Gastroesophageal sphincter (tissue), 4 donors: ENCODE measurements around the gene ZNF518B. TPM values are rescaled to one million over a fixed set of nuclear protein-coding genes. Genes with fewer than 3 reads are reported as not detected.

Source experiments
- ATAC-seq: fragments of 150-250 bp; one replicate; pipeline ENCODE4 v1.9.1; 2016; ENCODE audit warnings: mild to moderate bottlenecking, moderate library complexity
- H3K27ac ChIP-seq, 4 donors: fragments of 200-600 bp; sonication (generic) in 3 of 4; 1 replicate in 3 of 4; 2 replicates in 1 of 4; pipeline ENCODE4 v1.5.1; 2016 to 2019
- H3K27me3 ChIP-seq: fragments of 200-600 bp; sonication (generic); one replicate; pipeline ENCODE4 v1.5.1; 2019
- H3K36me3 ChIP-seq, 2 donors: fragments of 200-600 bp; sonication (generic); one replicate each; pipeline ENCODE4 v1.5.1; 2019; ENCODE audit warnings: control low read depth in 1 of 2
- H3K4me1 ChIP-seq, 3 donors: fragments of 200-600 bp; sonication (generic); 1 replicate in 2 of 3; 2 replicates in 1 of 3; pipeline ENCODE4 v1.5.1; 2016 to 2019; ENCODE audit warnings: control low read depth in 2 of 3
- H3K4me3 ChIP-seq, 2 donors: fragments of 200-600 bp; sonication (generic); one replicate each; pipeline ENCODE4 v1.5.1; 2019; ENCODE audit warnings: mild to moderate bottlenecking in 1 of 2, moderate library complexity in 1 of 2
- H3K9me3 ChIP-seq, 3 donors: fragments of 200-600 bp; sonication (generic); one replicate each; pipeline ENCODE4 v1.5.1; 2017 to 2019; ENCODE audit warnings: control low read depth in 2 of 3
- CTCF ChIP-seq, 4 experiments: fragments of 200-600 bp in 2 of 4; fragments of 450-650 bp in 2 of 4; sonication (generic) in 1 of 4; IDR thresholded peaks; one replicate each; pipeline ENCODE4 v1.5.1; 2017 to 2019; ENCODE audit warnings: antibody characterized with exemption in 4 of 4, mild to moderate bottlenecking in 2 of 4, moderate library complexity in 2 of 4
- EP300 ChIP-seq: sonication (generic); formaldehyde crosslinking; IDR thresholded peaks from one replicate; pipeline ENCODE4 v1.6.1; 2017; ENCODE audit warnings: antibody characterized with exemption, mild to moderate bottlenecking
- POLR2A ChIP-seq, 2 donors: fragments of 450-650 bp; IDR thresholded peaks; one replicate each; pipeline ENCODE4 v1.6.1; 2017; ENCODE audit warnings: antibody characterized with exemption in 2 of 2, mild to moderate bottlenecking in 2 of 2, moderate library complexity in 1 of 2
- POLR2AphosphoS5 ChIP-seq: sonication (generic); formaldehyde crosslinking; IDR thresholded peaks from one replicate; pipeline ENCODE4 v1.6.1; 2017; ENCODE audit warnings: antibody characterized with exemption
- WGBS, 2 donors: methylation state at CpG; one replicate each; pipeline ENCODE4 v1.1.5; 2018; ENCODE audit warnings: low coverage in 1 of 2; 5-methylcytosine and 5-hydroxymethylcytosine counted together
- total RNA-seq, 4 donors: library from RNA; depleted of rRNA; stranded (reverse); fragments of >200 nt; gene quantifications; one replicate each; pipeline ENCODE4 v1.1.0, GENCODE V29; 2016

ZNF518B gene
- total RNA-seq, 4 donors from 2014 or later: 28.7 to 36.5 (median 32.8) TPM

- no peak for ATAC-seq
Measured at GRCh38 chr4:10482913-10483312, 25.7 kb upstream of the ZNF518B start.

GRCh38 chr4:10480616-10481015 lies 23.4 kb upstream of the ZNF518B start:
- 69 to 93% methylated on average over 5 of the region's 5 CpGs for WGBS, 2 donors
- no peak for TF ChIP-seq POLR2A (IDR thresholded peaks at IDR 0.05)
- TF ChIP-seq CTCF (IDR thresholded peaks at IDR 0.05): no peak
- H3K27ac ChIP-seq: no peak overlapping the region

More at GRCh38 chr4:10482913-10483312, 25.7 kb upstream of the ZNF518B start:
- no peaks in the 10 kb centered on the region for H3K4me1 ChIP-seq
- 71 to 74% methylated on average over 4 to 5 of the region's 5 CpGs for WGBS, 2 donors
- no peak overlapping the region for H3K4me3 ChIP-seq
- no peaks in the 10 kb centered on the region for H3K9me3 ChIP-seq
- no peak overlapping the region for H3K27ac ChIP-seq
- H3K27me3 ChIP-seq: no peaks in the 10 kb centered on the region
- no peak for TF ChIP-seq POLR2A (IDR thresholded peaks at IDR 0.05)
- TF ChIP-seq POLR2AphosphoS5: no peak
- TF ChIP-seq CTCF (IDR thresholded peaks at IDR 0.05): no peak
- no peak for TF ChIP-seq EP300
- no peaks in the 10 kb centered on the region for H3K36me3 ChIP-seq

GRCh38 chr4:10478621-10479020 lies 21.4 kb upstream of the ZNF518B start:
- TF ChIP-seq CTCF (IDR thresholded peaks at IDR 0.05) (no peak), POLR2A (IDR thresholded peaks at IDR 0.05) (no peak), POLR2AphosphoS5 (no peak), EP300 (no peak)
- Histone ChIP-seq H3K27me3 (no peaks in the 10 kb centered on the region), H3K9me3 (no peaks in the 10 kb centered on the region), H3K4me1 (no peaks in the 10 kb centered on the region), H3K4me3 (no peak overlapping the region), H3K36me3 (no peaks in the 10 kb centered on the region), H3K27ac (no peak overlapping the region)
- ATAC-seq: no peak

More at GRCh38 chr4:10480616-10481015, 23.4 kb upstream of the ZNF518B start:
- ATAC-seq: no peak
- Histone ChIP-seq H3K36me3 (no peaks in the 10 kb centered on the region), H3K4me1 (no peaks in the 10 kb centered on the region), H3K9me3 (no peaks in the 10 kb centered on the region), H3K4me3 (no peak overlapping the region), H3K27me3 (no peaks in the 10 kb centered on the region)

- no peaks in the 10 kb centered on the region for H3K9me3 ChIP-seq
- peaks cover 6% of the 10 kb centered on the region for H3K27me3 ChIP-seq
- no peak overlapping the region for H3K27ac ChIP-seq
- no peaks in the 10 kb centered on the region for H3K36me3 ChIP-seq
- H3K4me1 ChIP-seq: no peaks in the 10 kb centered on the region
- no peak overlapping the region for H3K4me3 ChIP-seq
- TF ChIP-seq POLR2AphosphoS5 (no peak), EP300 (no peak), POLR2A (IDR thresholded peaks at IDR 0.05) (no peak), CTCF (IDR thresholded peaks at IDR 0.05) (no peak)
- 89 to 91% methylated on average over 3 to 5 of the region's 5 CpGs for WGBS, 2 donors
- ATAC-seq: no peak
Measured at GRCh38 chr4:10470505-10470904, 13.3 kb upstream of the ZNF518B start.

GRCh38 chr4:10466161-10466560 lies 8.9 kb upstream of the ZNF518B start:
- H3K27me3 ChIP-seq: peaks cover 49% of the 10 kb centered on the region
- WGBS, 2 donors: 67 to 83% methylated on average over 2 to 3 of the region's 5 CpGs

More at GRCh38 chr4:10466161-10466560, 8.9 kb upstream of the ZNF518B start:
- Histone ChIP-seq H3K27ac (no peak overlapping the region), H3K4me3 (no peak overlapping the region), H3K36me3 (no peaks in the 10 kb centered on the region), H3K4me1 (peaks cover 0 to 7% (median 0%) of the 10 kb centered on the region in 3 donors), H3K9me3 (peaks cover 0 to 5% (median 0%) of the 10 kb centered on the region in 3 donors)
- TF ChIP-seq POLR2AphosphoS5 (no peak), POLR2A (IDR thresholded peaks at IDR 0.05) (no peak), CTCF (IDR thresholded peaks at IDR 0.05) (no peak), EP300 (no peak)
- ATAC-seq: no peak
